Common myeloid progenitor, CD34-positive (primary cell): Measurements from ENCODE around the gene NFIB.

ENCODE experiments used
- CTCF ChIA-PET: fragments of 350-600 bp; sonication (Branson Sonifier 250); formaldehyde crosslinking; loops from one replicate; lab custom pipeline; 2021; ENCODE audit warnings: antibody characterized with exemption; lab: Charles Lee
- POLR2A ChIA-PET: fragments of 350-600 bp; sonication (Branson Sonifier 250); formaldehyde crosslinking; loops from one replicate; lab custom pipeline; 2021; ENCODE audit warnings: antibody characterized with exemption; lab: Charles Lee
- DNase-seq, 3 donors: peaks; one replicate each; pipeline versions ENCODE4 v3.0.0 to v3.0.0-alpha.2; 2013
- H3K27ac ChIP-seq, 2 experiments: 1 replicate in 1 of 2; 2 replicates in 1 of 2; pipeline ENCODE4 v1.7.0; 2013; ENCODE audit warnings: inconsistent platforms in 2 of 2, low read length in 2 of 2, mild to moderate bottlenecking in 2 of 2, low read depth in 1 of 2, moderate library complexity in 1 of 2; ENCODE audit not compliant: severe bottlenecking in 2 of 2, insufficient read depth in 1 of 2, poor library complexity in 1 of 2
- H3K27me3 ChIP-seq, 5 experiments: replicated peaks in 2 of 5; 1 replicate in 3 of 5; 2 replicates in 2 of 5; pipeline versions ENCODE4 v1.6.1 to v1.7.0; 2013; ENCODE audit warnings: low read length in 4 of 5, mild to moderate bottlenecking in 2 of 5, moderate library complexity in 2 of 5, inconsistent platforms in 1 of 5; ENCODE audit not compliant: insufficient read depth in 5 of 5, control insufficient read depth in 4 of 5
- H3K36me3 ChIP-seq, 4 experiments: 1 replicate in 2 of 4; 2 replicates in 2 of 4; pipeline versions ENCODE4 v1.6.1 to v1.7.0; 2013; ENCODE audit warnings: low read length in 3 of 4, control low read depth in 1 of 4, mild to moderate bottlenecking in 1 of 4; ENCODE audit not compliant: control insufficient read depth in 4 of 4, insufficient read depth in 4 of 4
- H3K4me1 ChIP-seq, 4 experiments: 1 replicate in 3 of 4; 2 replicates in 1 of 4; pipeline versions ENCODE4 v1.6.1 to v1.7.1; 2013; ENCODE audit warnings: low read length in 3 of 4, mild to moderate bottlenecking in 3 of 4, control low read depth in 1 of 4, inconsistent platforms in 1 of 4, moderate library complexity in 1 of 4; ENCODE audit not compliant: control insufficient read depth in 4 of 4, insufficient read depth in 4 of 4; ENCODE audit errors: control extremely low read depth in 1 of 4
- H3K4me3 ChIP-seq, 7 experiments: 1 replicate in 4 of 7; 2 replicates in 3 of 7; pipeline versions ENCODE4 v1.5.1 to v1.7.0; 2013; ENCODE audit warnings: mild to moderate bottlenecking in 7 of 7, low read length in 6 of 7, moderate library complexity in 6 of 7, inconsistent platforms in 2 of 7, low read depth in 2 of 7, control low read depth in 1 of 7; ENCODE audit not compliant: insufficient read depth in 4 of 7, control insufficient read depth in 1 of 7; ENCODE audit errors: extremely low read depth in 1 of 7
- H3K9me3 ChIP-seq, 5 experiments: 1 replicate in 4 of 5; 2 replicates in 1 of 5; pipeline versions ENCODE4 v1.6.1 to v1.7.1; 2013; ENCODE audit warnings: low read length in 4 of 5, mild to moderate bottlenecking in 2 of 5, inconsistent platforms in 1 of 5, low read depth in 1 of 5, moderate library complexity in 1 of 5; ENCODE audit not compliant: control insufficient read depth in 4 of 5, insufficient read depth in 2 of 5; ENCODE audit errors: control extremely low read depth in 1 of 5
- WGBS: methylation state at CpG from one replicate; pipeline ENCODE4 v1.1.5; 2013; ENCODE audit not compliant: insufficient coverage; 5-methylcytosine and 5-hydroxymethylcytosine counted together

Gene NFIB

DNA sequence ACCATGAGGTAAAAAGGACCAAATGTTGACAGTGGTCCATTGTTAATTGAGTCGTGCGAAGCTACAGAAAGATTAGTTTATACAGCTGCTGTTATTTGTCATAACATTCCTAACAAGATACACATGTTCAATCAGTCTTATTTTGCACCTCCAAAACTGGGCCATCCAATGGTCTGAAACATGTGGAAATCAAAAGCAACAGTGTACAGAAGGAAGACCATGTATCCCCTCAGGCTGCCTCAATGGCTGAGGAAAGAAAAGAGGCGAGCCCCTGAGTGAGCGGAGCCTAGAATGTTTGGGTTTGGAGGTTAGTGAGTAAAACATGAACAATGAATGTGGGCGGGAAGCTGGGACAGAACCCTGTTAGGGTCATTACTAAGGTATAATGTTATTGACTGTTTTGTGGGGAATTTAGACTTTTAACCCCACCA, 35.6 kb downstream of the NFIB start:
- WGBS: 97% methylated on average over 3 of the region's 5 CpGs
- DNase-seq: no peak
- POLR2A ChIA-PET: no interaction called here
- Histone ChIP-seq H3K4me1 (peaks cover 2 to 14% (median 10%) of the 10 kb centered on the region in 4 experiments), H3K27ac (no peak overlapping the region), H3K36me3 (no peaks in the 10 kb centered on the region), H3K9me3 (no peaks in the 10 kb centered on the region), H3K27me3 (peaks cover 0 to 45% (median 10%) of the 10 kb centered on the region in 5 experiments), H3K4me3 (no peak overlapping the region)
- CTCF ChIA-PET: interaction anchor here (0.5 kb wide), 1 partner anchor 163 kb away, joined by 4 read pairs; no protein-coding TSS in a partner anchor

GRCh38 chr9:14277761-14278160, 36.2 kb downstream of the NFIB start:
- ChIA-PET POLR2A (no interaction called here), CTCF (interaction anchor here (0.5 kb wide), 1 partner anchor 163 kb away, joined by 4 read pairs; no protein-coding TSS in a partner anchor)
- 100% methylated on average over 2 of the region's 3 CpGs for whole genome bisulfite sequencing

DNA sequence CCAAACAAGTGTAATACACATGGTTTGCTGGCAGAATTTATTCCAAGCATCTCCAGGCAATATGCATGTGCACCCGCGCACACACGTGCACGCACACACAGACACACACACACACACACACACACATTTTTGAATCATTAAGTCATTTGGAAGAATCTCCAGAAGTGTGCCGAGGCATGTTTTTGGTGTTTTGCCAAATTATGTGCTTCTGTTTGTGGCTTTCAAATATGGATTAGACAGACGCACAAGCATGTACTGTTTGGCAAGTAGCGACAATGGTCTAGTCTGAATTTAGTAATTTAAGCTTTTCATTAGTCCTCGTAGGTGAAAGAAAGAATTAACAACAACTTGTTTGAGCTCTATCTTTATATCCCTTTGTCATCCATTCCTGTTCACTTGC, 36.7 kb downstream of the NFIB start:
- no peak overlapping the region for H3K27ac ChIP-seq
- ChIA-PET POLR2A (no interaction called here), CTCF (no interaction called here)

More at GRCh38 chr9:14277761-14278160, 36.2 kb downstream of the NFIB start:
- Histone ChIP-seq H3K9me3 (no peaks in the 10 kb centered on the region), H3K4me3 (no peak overlapping the region), H3K36me3 (no peaks in the 10 kb centered on the region), H3K4me1 (peaks cover 2 to 18% (median 12%) of the 10 kb centered on the region in 4 experiments), H3K27me3 (peaks cover 0 to 50% (median 12%) of the 10 kb centered on the region in 5 experiments), H3K27ac (no peak overlapping the region)
- no peak for DNase-seq

GRCh38 chr9:14275331-14275730, 38.6 kb downstream of the NFIB start:
- H3K36me3 ChIP-seq: no peaks in the 10 kb centered on the region
- H3K4me3 ChIP-seq: no peak overlapping the region
- ChIA-PET CTCF (no interaction called here), POLR2A (no interaction called here)
- H3K4me1 ChIP-seq: peaks cover 2 to 18% (median 12%) of the 10 kb centered on the region in 4 experiments
- WGBS: 100% methylated on average over 2 of the region's 5 CpGs
- H3K9me3 ChIP-seq: no peaks in the 10 kb centered on the region
- no peak overlapping the region for H3K27ac ChIP-seq
- DNase-seq: no peak
- H3K27me3 ChIP-seq: peaks cover 0 to 64% (median 17%) of the 10 kb centered on the region in 5 experiments

More for the DNA sequence above, 36.7 kb downstream of the NFIB start:
- DNase-seq: peak in 1 of 3 donors; percentile 1
- WGBS: 90% methylated on average over 4 of the region's 8 CpGs
- Histone ChIP-seq H3K36me3 (no peaks in the 10 kb centered on the region), H3K4me1 (peaks cover 2 to 18% (median 12%) of the 10 kb centered on the region in 4 experiments), H3K9me3 (no peaks in the 10 kb centered on the region), H3K27me3 (peaks cover 0 to 50% (median 16%) of the 10 kb centered on the region in 5 experiments), H3K4me3 (no peak overlapping the region)

DNA sequence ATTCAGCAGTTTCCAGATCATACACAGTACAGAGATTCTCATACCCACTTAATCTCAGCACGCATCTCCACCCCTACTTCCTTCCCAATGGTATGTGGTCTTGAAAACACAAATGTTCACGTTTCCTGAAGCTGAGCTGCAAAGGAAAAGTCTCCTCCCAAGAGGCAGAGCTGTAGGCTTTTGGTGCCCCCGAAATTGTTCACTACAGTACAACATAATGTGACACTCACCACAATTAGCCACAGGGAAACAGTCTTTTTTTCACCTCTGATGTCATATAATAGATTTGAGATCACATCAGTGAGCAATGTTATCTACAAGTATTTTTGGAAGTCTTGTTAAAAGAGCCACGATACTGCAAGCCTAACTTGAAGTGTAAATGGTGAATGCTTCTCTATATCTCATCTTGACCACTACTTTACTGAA, 40.2 kb downstream of the NFIB start:
- H3K36me3 ChIP-seq: no peaks in the 10 kb centered on the region
- 0% methylated on average over 2 of the region's 4 CpGs for WGBS
- H3K27me3 ChIP-seq: peaks cover 0 to 54% (median 20%) of the 10 kb centered on the region in 5 experiments
- peak overlapping the region in 1 of 7 experiments; percentile 17 for H3K4me3 ChIP-seq
- ChIA-PET CTCF (no interaction called here), POLR2A (no interaction called here)
- peaks cover 2 to 18% (median 12%) of the 10 kb centered on the region in 4 experiments for H3K4me1 ChIP-seq
- peak; percentile 40 to 71 (median 53) for DNase-seq
- no peaks in the 10 kb centered on the region for H3K9me3 ChIP-seq
- H3K27ac ChIP-seq: no peak overlapping the region

DNA sequence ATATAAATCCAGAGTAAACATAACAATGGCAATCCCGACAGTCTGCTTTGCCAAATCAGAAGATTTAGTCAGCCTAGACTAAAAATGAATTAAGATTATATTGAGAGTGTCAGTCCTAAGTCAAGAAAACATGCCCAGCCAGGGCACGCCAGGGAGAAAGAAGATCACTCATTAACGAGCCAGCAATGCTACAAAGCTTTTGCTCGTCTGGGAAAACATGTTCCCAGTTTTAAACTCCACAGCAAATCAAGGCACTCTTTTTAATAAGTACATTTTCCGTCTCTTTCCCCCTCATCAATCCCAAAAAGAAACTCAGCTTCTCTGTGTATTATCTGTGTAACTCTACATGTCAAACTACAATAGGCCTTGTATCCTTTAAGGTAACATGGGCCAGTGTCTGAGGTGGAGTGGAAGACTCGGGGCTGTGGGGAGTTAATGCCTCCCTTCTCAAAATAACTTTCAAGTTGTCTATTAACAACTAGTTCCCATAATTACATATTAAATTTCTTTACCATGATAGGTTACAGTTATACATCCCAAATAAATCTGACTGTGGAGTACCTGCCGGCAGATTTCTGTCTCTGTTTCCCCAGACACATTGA, 40.9 kb downstream of the NFIB start:
- no peaks in the 10 kb centered on the region for H3K36me3 ChIP-seq
- peaks cover 2 to 18% (median 12%) of the 10 kb centered on the region in 4 experiments for H3K4me1 ChIP-seq
- H3K9me3 ChIP-seq: no peaks in the 10 kb centered on the region
- no peak overlapping the region for H3K4me3 ChIP-seq
- peaks cover 0 to 52% (median 20%) of the 10 kb centered on the region in 5 experiments for H3K27me3 ChIP-seq
- no peak overlapping the region for H3K27ac ChIP-seq
- POLR2A ChIA-PET: no interaction called here
- CTCF ChIA-PET: no interaction called here
- no peak for DNase-seq
- WGBS: 92% methylated on average over 2 of the region's 7 CpGs

DNA sequence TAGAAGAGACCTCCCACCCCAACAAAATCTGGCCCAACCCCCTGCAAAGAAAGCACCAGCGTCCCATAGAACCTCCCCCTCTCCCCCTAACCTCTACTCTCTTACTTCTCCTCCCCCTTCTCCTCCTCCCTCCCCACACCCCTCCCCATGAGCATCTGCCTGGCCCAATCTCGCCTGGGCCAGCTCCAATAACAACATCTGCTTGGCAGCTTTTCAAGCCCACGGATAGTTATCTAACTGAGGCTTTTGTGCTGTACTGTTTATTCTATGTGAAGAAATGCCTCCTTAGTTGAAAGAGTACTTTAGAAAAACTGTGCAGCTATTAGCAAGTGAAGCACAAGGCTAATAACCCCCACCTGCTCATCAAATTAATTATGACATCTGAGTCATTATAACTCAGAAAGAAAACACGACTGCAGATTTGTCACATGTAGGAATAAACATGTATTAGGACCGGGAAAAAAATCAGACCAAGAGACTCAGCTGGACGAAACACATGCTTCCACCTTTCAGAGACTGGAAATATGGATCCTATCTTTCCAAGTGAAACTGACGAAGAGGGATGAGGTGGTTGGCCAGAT, 42.8 kb downstream of the NFIB start:
- Histone ChIP-seq H3K27ac (no peak overlapping the region), H3K4me3 (no peak overlapping the region), H3K36me3 (no peaks in the 10 kb centered on the region), H3K27me3 (peaks cover 0 to 43% (median 13%) of the 10 kb centered on the region in 5 experiments), H3K9me3 (no peaks in the 10 kb centered on the region), H3K4me1 (peaks cover 2 to 18% (median 12%) of the 10 kb centered on the region in 4 experiments)
- ChIA-PET POLR2A (no interaction called here), CTCF (no interaction called here)
- WGBS: 100% methylated on average over 3 of the region's 7 CpGs
- peak; percentile 2 to 36 (median 21) for DNase-seq
